Stimulated activated CD4-positive, alpha-beta T cell treated with anti-CD3 and anti-CD28 coated beads, Interleukin-1b, Interleukin-23, amount 100 ng/mL, for 1 hour (primary cell): ENCODE measurements around the gene UBA7.
"Not testable (repeated sequence)": the region's sequence is repeated elsewhere in the genome, so short reads cannot be mapped to it uniquely, and the experiment has no call there.

Source experiments
- DNase-seq, 2 donors: peaks; one replicate each; pipeline ENCODE4 v3.0.0-alpha.2; 2020; ENCODE audit warnings: low read depth in 2 of 2

The UBA7 gene

DNA sequence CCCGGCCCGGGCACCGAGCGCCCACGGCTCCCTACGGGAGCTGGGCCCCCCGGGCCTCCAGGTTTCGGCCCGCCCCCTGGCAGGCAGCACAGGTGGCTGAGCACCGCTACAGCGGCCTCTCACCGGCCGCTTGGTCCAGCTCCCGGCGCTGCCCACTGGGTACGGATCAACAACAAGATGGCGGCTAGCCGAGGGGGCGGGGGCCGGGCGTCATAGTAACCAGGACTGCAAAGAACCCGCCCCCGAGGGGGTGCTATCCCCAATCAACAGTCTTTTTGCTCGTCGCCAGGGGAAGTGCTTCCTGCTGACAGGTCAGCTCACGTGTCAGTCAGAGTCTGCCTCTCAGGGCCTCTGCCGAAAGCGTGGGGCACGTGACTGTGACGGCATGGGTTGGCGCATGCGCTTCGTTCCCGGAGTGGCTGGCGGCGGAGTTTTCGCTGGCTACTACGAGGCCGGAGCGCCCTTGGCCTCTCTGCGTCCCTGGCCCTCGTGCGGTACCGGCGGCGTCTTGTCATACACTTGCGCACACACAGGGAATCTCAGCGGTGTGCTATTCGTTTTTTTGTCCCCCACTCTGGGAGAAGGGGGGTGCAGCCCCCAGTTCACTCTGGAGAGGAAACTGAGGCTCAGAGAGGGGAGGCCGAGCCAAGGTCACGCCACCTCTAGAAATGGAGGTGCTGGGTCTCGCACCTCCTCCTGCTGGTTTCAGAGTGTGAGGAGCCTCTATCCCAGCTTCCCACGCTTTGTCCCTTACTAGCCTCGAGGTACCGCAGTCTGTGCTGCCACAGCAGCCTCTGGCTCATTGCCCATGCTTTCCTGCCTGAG is 27.2 kb downstream of the UBA7 start, which contains the start of gene IP6K1:
TSS of gene IP6K1 (minus strand) at position 186 of the 825 bp plus-strand sequence. CDS start 38,502 bp downstream, outside the sequence.
- peak; percentile 98 for DNase-seq

DNA sequence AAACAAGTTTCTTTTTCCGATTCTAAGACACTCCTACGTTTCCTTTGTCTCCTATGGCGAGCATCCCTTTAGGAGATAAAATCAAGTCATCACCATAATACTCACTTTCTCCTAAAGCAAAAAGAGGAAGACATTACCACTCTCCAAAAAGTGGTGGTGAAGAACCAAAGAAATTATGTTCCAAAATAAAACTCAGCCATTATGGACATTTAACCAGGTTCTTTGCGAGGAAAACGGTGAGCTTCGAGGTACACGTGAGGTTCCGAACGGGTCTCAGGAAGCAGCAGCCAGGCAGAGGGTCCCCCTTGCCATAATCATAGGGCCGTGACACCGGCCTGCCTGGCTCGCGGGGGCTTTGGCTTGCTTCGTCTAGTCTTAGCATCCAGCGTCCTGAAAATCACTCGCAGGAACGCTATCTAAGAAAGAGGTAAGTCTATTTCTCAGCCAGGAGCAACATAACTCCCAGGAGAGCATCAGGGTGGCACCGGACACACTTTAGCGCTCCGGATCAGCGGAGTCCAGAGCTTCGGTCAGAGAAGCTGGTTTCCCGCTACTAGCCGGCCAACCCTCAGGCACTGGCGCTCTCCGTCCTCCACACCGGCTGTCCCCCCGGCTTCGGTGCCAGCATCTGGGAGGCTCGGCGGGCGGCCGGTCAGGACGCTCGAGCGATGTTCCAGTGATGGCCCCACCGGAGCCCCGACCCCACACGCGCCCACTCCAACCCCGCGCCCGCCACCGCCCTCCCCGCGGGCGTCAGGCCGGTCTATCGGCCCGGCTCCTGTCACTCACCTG is 28.0 kb downstream of the UBA7 start:
- no peak for DNase-seq

DNA sequence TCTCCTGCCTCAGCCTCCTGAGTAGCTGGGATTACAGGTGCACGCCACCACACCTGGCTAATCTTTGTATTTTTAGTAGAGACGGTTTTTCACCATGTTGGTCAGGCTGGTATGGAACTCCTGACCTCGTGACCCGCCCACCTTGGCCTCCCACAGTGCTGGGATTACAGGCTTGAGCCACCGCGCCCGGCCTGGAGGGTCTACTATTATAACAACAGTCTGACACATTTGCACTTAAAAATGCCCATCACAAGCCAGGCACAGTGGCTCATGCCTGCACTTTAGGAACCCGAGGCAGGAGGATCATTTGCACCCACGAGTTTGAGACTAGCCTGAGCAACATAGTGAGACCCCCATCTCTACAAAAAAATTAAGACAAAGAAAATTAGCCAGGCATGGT is 31.5 kb downstream of the UBA7 start:
- not testable (repeated sequence) for DNase-seq

DNA sequence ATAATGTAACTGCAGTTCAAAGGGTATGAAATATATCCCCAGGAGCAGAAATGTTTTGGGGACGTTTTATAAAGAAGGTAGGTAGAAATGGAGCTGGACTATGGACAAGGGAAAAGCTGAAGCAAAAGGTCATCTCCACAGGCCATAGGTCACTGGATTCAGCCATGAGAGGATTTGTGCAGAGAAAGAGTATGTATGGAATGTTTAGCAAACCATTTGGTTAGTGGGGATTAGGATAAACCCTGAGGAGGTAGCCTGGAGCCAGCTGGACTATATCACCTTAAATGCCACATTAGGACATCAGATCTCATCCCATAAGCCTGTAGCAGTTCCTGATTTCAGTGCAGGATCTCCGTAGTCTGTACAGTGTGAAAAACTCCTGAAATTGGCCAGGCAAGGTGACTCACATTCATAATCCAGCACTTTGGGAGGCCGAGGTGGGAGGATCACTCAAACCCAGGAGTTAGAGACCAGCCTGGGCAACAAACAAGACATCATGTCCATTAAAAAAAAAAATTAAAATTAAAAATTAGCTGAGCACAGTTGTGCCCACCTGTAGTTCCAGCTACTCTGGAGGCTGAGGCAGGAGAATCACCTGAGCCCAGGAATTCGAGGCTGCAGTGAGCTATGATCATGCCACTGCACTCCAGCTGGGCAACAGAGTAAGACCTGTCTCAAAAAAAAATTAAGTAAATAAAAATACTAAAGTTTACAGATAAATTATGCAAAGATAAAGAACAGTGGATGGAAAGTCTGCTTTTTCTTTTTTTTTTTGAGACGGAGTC is 32.1 kb downstream of the UBA7 start:
- DNase-seq = no peak

DNA sequence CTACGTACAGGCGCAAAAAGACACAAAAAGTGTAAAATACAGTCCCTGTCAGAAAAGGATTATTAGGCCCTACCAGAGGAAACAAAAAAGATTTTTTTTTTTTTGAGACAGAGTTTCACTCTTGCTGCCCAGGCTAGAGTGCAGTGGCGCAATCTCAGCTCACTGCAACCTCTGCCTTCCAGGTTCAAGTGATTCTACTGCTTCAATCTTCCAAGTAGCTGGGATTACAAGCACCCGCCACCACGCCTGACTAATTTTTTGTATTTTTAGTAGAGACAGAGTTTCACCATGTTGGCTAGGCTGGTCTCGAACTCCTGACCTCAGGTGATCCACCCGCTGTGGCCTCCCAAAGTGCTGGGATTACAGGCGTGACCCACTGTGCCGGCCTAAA is 32.8 kb downstream of the UBA7 start:
- DNase-seq = not testable (repeated sequence)

DNA sequence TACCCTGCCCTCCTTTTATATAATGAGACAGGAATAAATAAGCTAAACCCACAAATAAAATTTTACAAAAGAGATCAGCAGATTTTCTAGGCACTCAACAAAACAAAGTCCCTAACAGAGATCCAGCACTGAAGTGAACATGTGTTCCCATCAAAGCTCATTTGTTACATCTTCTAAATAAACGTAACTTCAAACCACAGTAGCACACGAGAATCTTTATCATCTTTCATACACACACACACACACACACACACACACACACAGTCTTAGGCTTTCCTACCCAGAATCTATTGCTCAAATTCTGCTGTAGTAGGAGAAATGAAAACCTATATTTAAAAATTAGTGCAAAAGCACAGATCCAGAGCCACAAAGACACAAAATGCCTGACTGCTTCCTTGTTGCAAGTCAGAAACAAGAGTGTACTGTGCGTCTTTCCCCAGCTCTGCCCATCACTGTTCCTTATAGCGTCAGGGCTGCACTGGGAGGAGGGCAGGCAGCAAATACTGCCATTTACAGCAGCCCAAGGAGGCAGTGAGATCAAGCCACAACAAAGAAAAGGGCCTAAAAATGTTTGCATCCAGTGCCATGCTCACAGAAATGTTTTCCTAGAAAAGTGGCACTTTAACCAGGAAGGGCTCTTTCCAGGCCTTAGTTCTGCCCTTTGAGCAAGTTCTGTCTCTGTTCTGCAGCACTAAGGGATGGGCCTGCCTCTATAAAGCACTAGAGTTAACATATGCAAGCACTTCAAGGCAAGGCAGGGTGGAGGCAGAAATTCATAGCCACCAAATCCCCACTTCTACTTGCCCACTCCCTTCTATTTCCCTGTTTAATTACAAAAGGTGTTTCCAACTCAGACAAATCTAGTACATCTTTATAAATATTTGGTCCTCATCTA is 33.4 kb downstream of the UBA7 start:
- DNase-seq = no peak

DNA sequence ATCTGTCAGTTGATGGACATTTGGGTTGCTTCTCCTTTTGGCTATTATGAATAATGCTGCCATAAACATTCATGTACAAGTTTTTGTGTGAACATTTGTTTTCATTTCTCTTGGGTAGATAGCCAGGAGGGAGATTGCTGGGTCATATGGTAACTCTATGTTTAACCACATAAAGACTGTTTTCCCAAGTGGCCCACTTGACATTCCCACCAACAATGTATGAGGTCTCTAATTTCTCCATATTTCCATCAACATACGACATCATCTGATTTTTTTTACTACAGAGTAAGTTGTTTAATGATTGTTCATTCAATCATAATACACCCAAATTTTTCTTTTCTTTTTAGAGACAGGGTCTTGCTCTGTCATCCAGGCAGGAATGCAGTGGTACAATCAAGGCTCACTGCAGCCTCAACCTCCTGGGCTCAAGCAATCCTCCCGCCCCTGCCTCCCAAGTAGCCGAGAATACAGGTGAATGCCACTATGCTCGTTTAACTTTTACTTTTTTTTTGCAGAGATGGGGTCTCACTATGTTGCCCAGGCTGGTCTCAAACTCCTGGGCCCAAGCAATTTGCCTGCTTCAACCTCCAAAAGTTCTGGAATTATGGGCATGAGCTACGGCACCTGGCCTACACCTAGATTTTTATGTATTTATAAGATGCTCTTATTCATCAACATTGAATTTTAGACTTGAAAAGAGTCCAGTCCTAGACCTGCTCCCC is 34.2 kb downstream of the UBA7 start:
- no peak for DNase-seq

DNA sequence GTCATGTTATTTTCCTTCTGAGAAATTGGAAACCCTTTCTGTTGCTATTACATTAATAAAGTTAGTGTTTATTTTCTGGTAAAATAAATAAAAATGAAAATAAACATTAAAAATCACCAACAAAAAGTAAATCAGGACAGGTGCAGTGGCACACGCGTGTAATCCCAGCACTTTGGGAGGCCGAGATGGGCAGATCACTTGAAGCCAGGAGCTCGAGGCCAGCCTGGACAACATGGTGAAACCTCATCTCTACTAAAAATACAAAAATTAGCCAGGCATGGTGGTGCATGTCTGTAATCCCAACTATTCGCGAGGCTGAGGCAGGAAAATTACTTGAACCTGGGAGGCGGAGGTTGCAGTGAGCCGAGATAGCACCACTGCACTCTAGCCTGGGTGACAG is 37.7 kb downstream of the UBA7 start:
- DNase-seq = not testable (repeated sequence)

DNA sequence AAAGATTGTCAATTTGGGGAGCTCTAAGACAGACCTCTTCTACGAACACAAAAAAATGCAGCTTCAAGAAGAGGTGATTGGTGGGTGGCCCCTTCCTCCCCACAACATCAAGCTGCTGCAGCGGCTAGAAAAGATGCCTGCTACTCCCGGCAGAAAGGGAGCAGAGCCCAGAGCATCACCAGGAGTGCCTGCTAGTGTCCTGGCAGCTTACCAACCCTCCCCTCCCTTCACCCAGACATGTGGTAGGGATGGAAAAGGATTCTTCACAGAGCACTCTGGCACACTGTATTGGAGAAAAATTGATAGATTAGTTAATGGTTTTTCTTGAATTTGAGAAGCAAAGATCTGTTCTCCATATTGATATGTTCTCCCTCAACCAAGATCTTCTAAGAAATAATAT is 38.2 kb downstream of the UBA7 start:
- no peak for DNase-seq

DNA sequence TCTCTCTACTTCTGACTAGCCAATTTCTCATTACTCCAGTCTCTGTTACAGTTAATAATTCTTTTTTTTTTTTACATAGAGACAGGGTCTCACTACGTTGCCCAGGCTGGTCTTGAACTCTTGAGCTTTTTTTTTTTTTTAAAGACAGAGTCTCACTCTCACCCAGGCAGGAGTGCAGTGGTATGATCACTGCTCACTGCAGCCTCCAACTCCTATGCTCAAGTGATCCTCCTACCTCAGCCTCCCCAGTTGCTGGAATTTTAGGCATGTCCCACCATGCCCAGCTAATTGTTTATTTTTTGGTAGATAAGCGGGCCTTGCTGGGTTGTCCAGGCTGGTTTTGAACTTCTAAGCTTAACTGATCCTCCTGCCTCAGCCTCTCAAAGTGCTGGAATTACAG is 41.0 kb downstream of the UBA7 start:
- DNase-seq = no peak

DNA sequence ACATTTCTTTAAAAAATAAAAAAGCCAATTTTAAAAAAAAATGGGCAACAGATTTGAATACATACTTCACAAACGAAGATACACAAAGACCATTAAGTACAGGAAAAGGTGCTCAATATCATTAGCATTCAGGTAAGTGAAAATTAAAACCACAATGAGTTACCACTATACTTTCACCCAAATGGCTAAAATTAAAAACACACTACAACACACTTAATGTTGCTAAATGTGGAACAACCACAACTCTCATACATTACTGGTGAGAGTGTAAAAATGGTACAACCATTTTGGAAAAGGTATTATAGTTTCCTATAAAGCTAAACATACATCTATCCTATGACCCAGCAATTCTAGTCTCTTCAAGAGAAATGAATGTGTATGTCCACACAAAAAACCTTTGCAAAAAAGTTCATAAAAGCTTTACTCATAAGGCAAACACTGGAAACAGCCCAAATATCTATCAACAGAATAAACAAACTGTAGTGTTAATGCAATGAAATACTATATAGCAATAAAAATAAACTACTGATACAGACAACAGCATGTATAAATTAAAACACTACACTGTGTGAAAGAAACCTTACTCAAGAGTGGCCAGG is 42.3 kb downstream of the UBA7 start:
- DNase-seq = no peak

DNA sequence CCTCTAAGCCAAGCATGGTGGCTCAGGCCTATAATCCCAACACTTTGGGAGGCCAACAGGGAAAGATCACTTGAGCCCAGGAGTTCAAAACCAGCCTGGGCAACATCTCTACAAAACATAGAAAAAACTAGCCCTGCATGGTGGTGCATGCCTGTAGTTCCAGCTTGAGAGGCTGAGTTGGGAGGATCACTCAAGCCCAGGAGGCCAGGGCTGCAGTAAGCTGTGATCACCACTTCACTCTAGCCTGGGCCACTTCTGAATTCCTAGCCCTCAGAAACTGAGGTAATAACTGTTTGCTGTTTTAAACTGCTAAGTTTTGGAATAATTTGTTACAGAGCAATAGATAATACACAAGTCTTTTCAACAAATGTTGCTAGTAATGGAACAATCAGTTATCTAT is 43.8 kb downstream of the UBA7 start:
- no peak for DNase-seq

DNA sequence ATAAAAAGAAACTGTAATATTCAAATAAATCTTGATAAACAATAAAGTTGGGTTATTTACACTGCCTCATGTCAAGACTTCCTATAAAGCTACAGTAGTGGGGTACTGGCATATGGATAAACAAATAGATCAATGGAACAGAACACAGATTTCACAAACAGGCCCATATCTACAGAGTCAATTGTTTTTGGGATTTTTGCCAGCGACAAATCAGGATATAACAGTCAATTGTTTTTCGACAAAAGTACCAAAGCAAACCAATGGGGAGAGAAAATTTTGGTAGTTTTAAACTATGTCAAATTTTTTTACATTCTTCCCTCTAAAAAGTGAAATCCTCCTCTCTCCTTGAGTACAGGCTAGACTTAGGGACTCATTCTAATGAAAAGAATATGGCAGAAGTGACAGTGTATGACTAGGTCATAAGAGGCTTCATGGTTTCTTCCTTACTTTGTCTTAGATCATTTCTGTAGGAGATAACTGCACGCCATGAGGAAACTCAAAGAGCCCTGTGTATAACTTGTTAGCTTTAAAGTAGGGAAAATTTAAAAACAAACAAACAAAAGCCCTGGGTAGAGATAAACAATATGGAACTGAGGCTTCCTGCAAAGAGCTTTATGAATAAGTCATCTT is 44.4 kb downstream of the UBA7 start:
- DNase-seq = no peak

DNA sequence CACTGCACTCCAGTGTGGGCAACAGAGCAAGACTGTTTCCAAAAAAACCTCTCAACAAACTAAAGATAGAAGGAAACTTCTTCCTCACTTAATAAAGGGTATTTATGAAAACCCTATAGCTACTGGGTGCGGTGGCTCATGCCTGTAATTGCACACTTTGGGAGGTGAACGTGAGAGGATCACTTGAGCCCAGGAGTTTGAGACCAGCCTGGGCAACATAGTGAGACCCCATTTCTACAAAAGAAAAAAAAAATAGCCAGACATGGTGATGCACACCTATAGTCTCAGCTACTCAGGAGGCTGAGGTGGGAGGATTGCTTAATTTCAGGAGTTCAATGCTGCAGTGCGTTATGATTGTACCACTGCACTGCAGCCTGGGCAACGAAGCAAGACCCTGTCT is 49.8 kb downstream of the UBA7 start:
- DNase-seq = no peak

DNA sequence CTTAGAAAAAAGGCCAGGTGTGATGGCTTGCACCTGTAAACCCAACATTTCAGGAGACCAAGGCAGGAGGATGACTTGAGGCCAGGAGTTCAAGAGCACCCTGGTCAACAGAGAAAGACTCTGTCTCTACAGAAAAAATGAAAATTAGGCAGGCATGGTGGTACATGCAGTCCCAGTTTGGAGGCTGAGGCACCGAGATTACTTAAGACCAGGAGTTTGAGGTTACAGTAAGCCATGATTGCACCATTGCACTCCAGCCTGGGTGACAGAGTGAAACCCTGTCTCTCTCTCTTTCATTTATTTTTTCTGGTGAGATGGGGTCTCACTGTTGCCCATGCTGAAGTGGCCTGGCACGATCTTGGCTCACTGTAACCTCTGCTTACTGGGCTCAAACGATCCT is 52.1 kb downstream of the UBA7 start:
- no peak for DNase-seq

DNA sequence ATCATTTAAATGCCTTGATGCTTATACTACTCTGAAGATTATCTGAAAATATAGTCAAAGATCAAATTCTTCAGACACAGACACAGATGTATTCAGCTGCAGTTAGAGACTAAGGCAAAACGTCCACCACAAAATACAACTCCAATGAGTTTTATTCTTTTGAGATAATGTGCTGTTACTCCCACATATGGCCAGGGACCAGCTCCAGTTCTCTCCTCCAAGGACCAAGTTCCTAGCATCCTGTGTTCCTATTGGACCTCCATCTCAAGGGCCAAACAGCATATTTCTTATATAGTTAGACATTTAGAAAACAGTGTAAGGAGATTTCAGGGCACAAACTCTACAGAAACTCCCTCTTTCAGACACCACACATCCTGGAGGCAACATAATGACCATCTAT is 54.5 kb downstream of the UBA7 start:
- DNase-seq = no peak

DNA sequence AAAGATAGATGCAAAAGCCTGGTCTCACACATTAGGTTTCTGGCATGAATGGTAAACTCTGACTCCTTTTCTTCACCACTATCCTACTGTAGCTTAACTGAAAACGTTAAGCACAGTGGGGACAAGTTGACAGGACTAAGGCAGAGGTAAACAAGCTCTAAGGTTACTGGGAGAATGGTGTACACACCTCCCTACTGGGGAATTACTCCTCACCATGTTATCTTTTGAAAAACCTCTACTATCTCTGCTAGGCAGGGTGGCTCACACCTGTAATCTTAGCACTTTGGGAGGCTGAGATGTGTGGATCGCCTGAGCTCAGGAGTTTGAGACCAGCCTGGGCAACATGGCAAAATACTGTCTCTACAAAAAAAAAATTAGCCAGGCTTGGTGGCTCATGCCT is 56.6 kb downstream of the UBA7 start:
- DNase-seq = no peak

DNA sequence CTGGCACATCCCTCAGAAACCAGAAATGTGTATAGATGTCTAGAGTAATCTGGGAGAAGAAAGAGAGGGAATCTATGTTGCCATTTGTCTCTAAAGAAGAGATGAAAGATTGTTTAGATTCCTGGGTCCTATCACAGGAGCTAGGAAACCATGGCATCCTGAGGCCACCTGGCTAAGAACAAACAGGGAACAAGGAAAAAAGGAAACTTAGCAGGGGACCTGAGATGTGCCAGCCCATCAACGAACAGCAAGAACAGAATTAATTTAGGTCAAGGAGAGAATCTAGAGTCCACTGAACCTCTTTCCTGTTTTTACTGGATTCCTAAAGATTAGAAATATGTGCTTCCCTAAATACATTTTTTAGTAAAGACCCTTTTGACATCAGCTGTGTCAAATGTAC is 57.7 kb downstream of the UBA7 start:
- no peak for DNase-seq
